HG03558 (cell line): ENCODE results near the gene GREM2.

Source experiments
- ATAC-seq: cut with Tn5 transposase; IDR thresholded peaks from one replicate; pipeline ENCODE4 v1.9.1; 2021; ENCODE audit warnings: moderate number of reproducible peaks; ENCODE audit not compliant: unreplicated experiment; ENCODE audit errors: extremely low read depth

The GREM2 gene

DNA sequence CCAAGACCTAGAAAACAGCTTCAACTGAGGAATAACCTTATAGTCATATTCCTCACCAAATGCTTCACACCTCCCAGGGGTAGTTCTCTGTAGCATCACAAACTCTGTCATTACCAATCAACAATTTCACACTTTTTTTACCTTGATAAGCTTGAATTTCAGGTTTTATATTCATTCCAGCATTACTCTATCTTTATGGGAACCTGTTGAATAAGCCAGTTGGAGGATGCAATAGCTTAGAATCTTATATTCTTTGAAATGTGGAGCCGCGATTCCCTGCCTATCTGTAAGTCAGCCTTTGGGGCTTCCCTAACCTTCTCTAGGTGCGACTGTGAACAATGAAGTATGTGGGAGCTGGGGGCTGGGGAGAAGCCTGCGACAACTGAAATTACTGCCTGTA lies 145.4 kb downstream of the GREM2 start:
- no peak for ATAC-seq

DNA sequence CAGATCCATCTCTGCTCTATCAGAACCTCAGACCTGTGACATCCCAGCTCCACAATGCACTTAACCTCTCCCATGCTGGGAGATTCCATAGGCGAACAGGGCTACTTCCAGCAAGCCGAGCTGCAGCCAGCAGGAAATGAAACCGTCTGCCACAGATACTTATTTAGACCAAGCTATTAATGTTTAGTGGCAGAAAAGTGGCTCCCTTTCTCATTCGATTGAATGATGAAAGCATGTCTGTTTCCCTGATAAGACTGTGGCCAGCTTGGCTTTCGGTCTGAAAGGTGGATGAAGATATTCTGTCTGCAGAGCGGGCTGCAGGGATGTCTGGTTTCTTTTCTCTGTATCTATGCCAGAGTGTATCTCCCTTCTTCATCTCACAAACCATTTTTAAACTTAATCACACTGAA lies 146.4 kb downstream of the GREM2 start:
- ATAC-seq = no peak

DNA sequence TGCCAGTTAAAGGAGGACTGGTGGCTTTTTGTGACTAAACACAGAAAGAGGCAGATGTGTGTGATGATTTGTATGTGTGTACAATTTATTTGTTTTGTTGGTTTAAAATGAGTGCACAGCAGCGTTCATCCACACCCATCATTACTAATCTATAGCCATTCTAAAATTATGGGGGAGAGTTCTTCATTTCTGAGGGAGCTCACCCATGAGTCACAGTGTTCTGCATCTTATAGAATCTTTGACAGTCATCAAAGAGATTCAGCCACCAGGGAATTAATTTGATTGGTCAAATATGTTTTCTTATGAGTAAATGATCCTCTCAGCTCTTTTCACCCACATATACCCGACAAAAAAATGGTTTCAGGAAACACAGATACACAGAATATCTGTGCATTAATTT lies 147.9 kb downstream of the GREM2 start:
- no peak for ATAC-seq

DNA sequence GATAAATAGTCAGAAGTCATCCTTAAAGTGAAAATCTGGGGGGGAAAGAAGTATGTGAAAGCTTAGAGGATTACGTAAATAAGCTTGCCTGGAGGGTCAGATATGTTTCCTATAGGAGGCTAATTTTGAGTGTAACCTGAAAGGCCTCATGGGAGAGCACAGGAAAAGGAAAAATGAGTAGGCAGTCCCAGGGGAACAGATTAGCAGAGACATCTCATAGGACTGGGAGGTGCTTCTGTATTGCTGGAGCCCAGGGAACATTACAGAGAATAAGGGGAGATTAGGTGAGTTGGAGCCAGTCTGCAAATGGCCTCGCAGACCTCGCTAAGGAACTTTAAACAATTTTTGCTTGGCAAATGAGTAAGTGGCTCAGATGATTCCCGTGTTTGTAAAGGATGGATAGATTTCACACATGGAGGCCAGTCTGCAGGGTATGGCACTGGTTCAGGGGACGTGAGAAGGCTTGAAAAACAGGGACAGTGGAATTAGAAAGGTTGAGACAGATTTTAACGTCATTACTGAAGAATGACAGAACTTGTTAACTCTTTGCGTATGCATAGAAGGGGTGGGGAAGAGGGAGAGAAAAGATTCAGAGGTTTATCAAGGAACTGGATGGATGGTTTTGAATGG lies 149.1 kb downstream of the GREM2 start:
- ATAC-seq = no peak

DNA sequence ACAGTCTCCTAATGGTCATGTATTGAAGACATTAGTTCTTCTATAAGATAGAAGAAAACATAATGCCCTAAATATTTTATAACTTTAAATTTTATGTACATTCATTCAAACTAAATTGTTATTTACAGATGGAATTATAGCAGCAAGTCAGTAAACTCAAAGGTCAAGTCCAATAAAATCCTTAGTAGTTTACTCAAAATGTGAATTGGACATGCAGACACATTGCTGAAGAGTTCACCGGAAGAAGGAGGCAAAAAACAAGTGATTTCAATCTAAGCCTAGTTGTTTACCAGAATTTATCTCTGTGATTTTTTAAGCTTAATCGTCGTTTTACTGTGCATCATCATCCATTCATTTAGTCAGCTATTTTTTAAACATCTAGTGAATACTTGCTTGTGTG lies 149.7 kb downstream of the GREM2 start:
- ATAC-seq = no peak

DNA sequence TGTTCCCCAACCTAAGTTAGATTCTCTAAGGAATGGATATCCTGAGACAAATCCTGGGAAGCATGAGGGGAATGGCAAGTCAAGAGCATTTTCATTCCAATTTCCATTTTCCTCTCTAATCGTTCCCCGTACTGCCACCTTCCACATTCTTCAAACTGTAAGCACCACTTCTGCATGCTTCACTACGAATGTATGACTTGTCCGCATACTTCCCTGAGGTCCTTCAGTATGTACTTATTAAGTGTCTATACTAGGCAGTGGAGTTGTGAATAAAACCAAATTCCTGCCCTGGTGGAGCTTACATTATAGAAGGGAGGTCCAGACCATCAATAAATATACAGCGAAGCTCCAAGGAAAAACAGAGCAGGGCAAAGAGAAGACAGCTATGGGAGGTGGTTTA lies 154.8 kb downstream of the GREM2 start:
- ATAC-seq = no peak

DNA sequence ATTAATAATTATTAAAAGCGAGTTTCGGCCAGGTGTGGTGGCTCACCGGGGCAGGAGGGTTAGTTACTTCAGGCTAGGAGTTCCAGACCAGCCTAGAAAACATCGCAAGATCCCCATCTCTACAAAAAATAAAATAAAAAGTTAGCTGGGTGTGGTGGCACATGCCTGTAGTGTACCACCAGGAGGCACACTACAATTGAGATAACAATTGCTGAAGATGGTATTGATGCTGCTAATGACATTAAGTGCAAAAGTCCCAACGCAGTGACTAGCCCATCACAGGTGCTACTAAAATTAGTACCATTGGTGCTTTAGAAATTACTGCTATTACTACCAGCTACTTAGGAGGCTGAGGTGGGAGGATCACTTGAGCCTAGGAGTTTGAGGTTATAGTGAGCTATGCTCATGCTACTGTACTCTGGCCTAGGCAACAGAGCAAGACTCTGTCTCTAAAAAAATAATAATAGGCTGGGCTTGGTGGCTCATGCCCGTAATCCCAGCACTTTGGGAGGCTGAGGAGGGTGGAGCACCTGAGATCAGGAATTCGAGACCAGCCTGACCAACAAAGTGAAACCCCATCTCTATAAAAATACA lies 156.6 kb downstream of the GREM2 start:
- no peak for ATAC-seq

DNA sequence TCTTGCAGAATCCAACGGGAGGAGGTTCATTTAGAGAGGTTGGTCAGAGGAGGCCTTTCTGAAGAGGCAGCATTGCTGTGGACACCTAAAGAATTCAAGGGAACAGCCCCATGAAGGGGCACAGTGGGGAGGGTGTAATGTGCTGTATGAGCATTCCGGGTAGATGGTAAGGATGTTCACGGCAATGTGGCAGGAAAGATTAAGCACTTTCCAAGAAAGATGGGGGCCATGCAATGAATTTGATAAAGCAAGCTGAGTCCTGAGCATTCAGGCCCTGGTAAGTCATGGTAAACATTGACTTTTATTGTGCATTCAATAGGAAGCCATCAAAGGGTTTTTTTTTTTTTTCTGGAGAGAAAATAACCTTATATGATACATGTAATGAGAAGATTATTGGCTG lies 166.6 kb downstream of the GREM2 start:
- no peak for ATAC-seq

DNA sequence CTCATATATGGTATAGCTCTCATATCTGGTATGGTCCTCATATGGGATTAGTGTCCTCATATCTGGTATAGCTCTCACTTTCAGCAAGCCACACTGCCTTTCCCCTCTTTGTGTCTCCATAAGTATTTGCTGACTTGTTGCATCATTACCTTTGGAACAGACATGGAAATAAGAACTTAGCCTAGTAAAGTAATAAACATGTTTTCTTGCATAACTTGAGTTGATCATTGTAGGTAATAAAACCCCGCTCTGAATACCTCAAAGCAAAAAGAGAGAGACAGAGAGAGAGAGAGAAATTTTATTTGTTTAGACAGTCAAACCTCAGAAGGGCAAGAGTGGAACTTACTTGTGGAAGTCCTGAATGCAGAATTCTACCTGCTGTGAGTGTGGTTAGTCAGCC lies 170.3 kb downstream of the GREM2 start:
- ATAC-seq = no peak
